GM12875 (cell line): Measurements from ENCODE around the gene HK1.

Experiments
- H3K4me3 ChIP-seq: one replicate; pipeline ENCODE4 v1.5.1; 2011; ENCODE audit warnings: low read depth, low read length, control low read depth
- CTCF ChIP-seq: IDR thresholded peaks from 2 replicates; pipeline ENCODE4 v1.5.1; 2011; ENCODE audit warnings: low read depth, mild to moderate bottlenecking, control low read depth, inconsistent platforms, low read length, moderate library complexity, borderline replicate concordance; ENCODE audit not compliant: insufficient read depth

HK1 gene

DNA sequence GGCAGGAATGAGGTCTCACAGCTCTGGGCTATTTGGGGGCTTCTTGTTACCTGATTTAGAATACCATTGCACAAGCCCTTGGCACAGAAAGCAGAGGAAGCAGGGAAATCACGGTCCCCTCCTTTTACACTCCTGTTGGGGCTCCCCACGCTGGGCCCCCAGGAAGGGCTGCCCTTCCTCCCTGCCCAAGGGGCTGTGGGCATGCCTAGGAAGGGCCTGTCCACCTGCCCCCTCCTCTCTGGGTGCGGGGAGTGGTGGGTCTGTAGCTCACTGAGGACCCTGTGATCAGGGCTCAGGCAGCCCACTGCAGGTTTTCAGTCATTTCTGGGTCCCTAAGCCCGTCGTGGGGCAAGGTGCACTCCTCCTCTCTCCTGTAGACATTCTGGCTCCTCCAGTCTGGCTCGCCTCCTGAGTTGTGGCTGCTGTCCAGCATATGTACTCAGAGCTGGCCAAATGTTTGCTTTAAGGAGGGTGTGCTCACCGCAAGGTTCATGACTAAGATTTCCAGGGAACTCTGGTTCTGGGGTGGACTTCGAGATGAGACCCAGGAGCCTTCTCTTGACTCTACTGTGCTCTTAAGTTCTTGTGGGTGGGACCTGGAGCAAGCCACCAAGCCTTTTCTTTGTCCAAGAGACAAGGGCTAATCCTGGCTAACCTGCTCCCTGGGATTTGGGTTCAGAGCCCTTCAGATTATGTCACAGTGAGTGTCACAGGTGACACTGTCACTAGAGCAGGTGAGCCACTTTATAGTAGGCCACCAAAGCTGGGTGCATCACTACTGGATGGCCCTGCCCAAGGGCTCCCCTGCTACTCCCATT lies 82.4 kb downstream of the HK1 start:
- no peak for TF ChIP-seq CTCF
- H3K4me3 ChIP-seq, result no peak overlapping the region

DNA sequence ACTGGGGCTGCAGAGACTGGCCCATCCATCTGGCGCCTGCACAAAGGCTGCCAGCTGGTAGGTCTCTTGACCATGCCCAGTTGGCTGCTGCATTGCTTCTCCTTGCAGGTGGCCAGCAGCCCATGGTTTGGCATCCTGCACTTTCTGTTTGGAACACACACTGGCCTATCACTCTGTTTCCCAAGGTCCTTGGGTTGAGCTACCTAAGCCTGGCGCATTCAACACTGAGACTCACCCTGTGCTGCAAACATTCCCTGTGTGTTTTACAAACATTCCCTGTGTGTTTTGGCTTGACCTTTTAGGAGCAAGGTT lies 83.0 kb downstream of the HK1 start:
- no peak overlapping the region for H3K4me3 ChIP-seq
- TF ChIP-seq CTCF, result no peak

DNA sequence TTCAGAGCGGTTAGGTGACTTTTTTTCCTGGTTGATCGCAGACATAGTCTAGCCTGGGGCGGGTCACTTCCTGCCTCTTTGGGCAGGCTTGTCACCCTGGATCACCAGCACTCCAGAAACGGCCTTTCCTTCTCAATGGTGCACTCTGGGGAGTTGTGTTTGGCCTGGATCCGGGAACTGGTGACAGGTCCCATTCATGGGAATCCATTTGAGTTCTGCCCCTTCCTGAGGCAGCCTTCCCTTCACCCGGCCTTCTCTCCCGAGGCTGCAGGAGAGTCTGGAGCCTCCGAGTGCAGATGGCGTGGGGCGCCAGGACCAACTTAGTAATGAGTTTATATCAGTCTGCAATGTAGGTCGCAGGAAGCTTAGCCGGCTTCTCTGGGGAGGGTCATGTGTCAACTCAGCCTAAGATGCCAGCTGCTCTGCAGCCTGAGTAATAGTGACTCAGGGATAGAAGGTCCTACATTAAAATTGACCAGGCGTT lies 84.2 kb downstream of the HK1 start:
- H3K4me3 ChIP-seq, result no peak overlapping the region
- TF ChIP-seq CTCF, result no peak

DNA sequence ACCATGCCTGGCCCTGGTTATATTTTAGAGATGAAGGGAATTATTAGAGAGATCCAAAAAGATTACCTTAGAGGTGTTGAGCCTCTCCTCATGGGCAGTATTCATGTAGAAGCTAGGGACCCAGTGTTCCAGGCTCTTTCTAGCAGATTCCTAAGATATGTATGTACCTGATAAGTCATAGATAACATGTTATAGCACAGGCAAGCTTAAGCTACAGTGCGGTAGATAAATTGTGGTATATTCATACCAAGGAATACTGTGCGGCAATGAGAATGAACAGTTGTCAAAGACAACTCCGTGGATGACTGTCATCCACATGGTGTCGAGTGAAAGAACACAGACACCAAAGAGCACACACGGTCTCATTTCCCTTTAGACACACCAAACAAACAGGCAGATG lies 85.4 kb downstream of the HK1 start:
- H3K4me3 ChIP-seq, result no peak overlapping the region
- TF ChIP-seq CTCF, result no peak

GRCh38 chr10:69364232-69364940 lies 86.1 kb downstream of the HK1 start:
- no peak for TF ChIP-seq CTCF
- H3K4me3 ChIP-seq, result no peak overlapping the region

DNA sequence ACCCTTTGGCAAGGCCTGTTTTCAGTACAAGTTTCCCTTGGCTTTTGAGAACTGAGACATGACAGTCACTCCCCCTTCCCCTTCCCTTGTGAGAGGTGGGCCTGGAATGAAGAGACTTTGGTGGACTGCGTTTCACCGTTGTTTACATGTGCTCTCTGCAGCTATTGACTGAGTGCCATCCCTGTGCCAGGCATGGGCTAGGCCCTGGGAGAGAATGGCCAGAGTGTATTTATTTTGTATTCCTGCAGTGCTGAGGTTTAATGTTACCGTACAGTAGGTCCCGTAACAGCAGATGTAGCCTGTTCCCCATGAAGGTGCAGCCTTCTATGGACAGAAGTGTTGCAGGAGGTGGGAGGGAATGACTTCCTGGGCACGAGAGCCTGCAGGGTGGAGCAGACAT lies 88.4 kb downstream of the HK1 start:
- no peak overlapping the region for H3K4me3 ChIP-seq
- TF ChIP-seq CTCF, result no peak

DNA sequence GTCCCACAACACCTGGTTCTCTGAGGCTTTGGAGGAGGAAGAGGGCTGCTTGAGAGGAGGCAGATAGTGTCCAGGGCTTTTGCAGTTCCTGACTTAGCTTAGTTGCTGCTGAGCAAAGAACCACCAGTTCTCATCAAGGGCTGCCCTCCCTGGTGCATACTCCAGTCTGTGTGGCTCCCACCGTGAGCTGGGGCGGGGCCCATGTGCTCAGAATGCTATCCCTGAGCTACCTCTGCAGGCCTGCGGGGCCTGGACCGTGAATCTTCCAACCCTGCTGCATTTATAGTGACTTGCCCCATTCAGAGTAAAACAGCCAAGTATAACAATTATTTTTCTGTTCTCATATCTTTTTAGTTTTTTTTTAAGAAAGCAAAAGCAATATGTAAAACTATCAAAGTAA lies 89.2 kb downstream of the HK1 start:
- no peak for TF ChIP-seq CTCF
- no peak overlapping the region for H3K4me3 ChIP-seq
